Psoas muscle (tissue), 8 donors: ENCODE measurements around the gene NR5A1. TPM values are rescaled to one million over a fixed set of nuclear protein-coding genes. Genes with fewer than 3 reads are reported as not detected.

ENCODE experiments used
- ATAC-seq, 4 donors: fragments of 200-7000 bp; cut with Tn5 transposase; one replicate each; pipeline ENCODE4 v1.9.1; 2020; ENCODE audit warnings: moderate library complexity in 3 of 4, mild to moderate bottlenecking in 2 of 4
- DNase-seq, 2 donors: peaks; one replicate each; pipeline ENCODE4 v3.0.0-alpha.2; 2020
- H3K27ac ChIP-seq: fragments of 200-600 bp; one replicate; pipeline ENCODE4 v1.8.0; 2022
- H3K27me3 ChIP-seq, 3 donors: fragments of 200-600 bp in 1 of 3; one replicate each; pipeline versions ENCODE4 v1.6.1 to v1.8.0; 2013 to 2022; ENCODE audit warnings: low read length in 2 of 3, mild to moderate bottlenecking in 2 of 3, moderate library complexity in 1 of 3; ENCODE audit not compliant: insufficient read depth in 3 of 3
- H3K36me3 ChIP-seq, 2 donors: fragments of 200-600 bp in 1 of 2; one replicate each; pipeline versions ENCODE4 v1.6.1 to v1.8.0; 2013 to 2022; ENCODE audit warnings: low read depth in 1 of 2, mild to moderate bottlenecking in 1 of 2, moderate library complexity in 1 of 2; ENCODE audit not compliant: insufficient read depth in 1 of 2
- H3K4me1 ChIP-seq: fragments of 200-600 bp; one replicate; pipeline ENCODE4 v1.8.0; 2022
- H3K4me3 ChIP-seq: fragments of 200-600 bp; one replicate; pipeline ENCODE4 v1.8.0; 2022; ENCODE audit warnings: mild to moderate bottlenecking
- H3K9me3 ChIP-seq: fragments of 200-600 bp; one replicate; pipeline ENCODE4 v1.8.0; 2022
- CTCF ChIP-seq: fragments of 200-600 bp; IDR thresholded peaks from one replicate; pipeline ENCODE4 v1.8.0; 2022; ENCODE audit warnings: antibody characterized with exemption
- WGBS, 3 donors: extraction: QIAGEN DNeasy Blood & Tissue Kit; methylation state at CpG; one replicate each; pipeline versions ENCODE4 v1.1.6 to v1.1.7; 2013; 5-methylcytosine and 5-hydroxymethylcytosine counted together
- intact Hi-C, 2 donors: fragments of 100-400 bp; cut with DNase I; formaldehyde crosslinking; loops; one replicate each; pipeline versions ENCODE4 v1.11.0 to v1.14.2; 2022
- polyA plus RNA-seq, 3 donors: library from polyadenylated mRNA; stranded (reverse); fragments of 200-250 nt; gene quantifications; one replicate each; pipeline ENCODE4 v1.2.3, GENCODE V29; 2013
- total RNA-seq, 4 donors: library from RNA; stranded (reverse); fragmentation: NEBNext Ultra II Directional in 2 of 4; extraction: Animal tissue kit (Norgen Biotek cat#: 25700) in 2 of 4; gene quantifications; one replicate each; pipeline versions ENCODE4 v1.2.1 to v1.2.4, GENCODE V29; 2021 to 2023
- donor health status: healthy with polysubstance abuse.
- donor health status: DM: no; HTN: no; CAD: no; lungs with moderate emphysema.
- donor health status: Bipolar disorder and iron deficiency.
- donor health status: healthy.
- donor health status: DM: yes; HTN: yes; CAD: no.
- donor health status: DM: no; HTN: no; CAD: no.
- donor health status: DM: no; HTN: no; CAD: no.
- donor health status: DM: yes; HTN: yes; CAD: no.

Gene NR5A1
- total and polyA plus RNA-seq, 7 donors = 0.01 to 0.75 (median 0.35) TPM; not detected in 3

- Histone ChIP-seq H3K27me3 (peaks cover 0 to 5% (median 2%) of the 10 kb centered on the region in 3 donors), H3K9me3 (no peaks in the 10 kb centered on the region), H3K4me3 (no peak overlapping the region), H3K36me3 (no peaks in the 10 kb centered on the region), H3K4me1 (no peaks in the 10 kb centered on the region), H3K27ac (no peak overlapping the region)
- ATAC-seq (no peak), DNase-seq (no peak)
- no peak for TF ChIP-seq CTCF
- intact Hi-C loops = no loop called here
- WGBS, 3 donors = 73 to 77% (median 76%) methylated on average over 3 of the region's 3 CpGs
Measured at GRCh38 chr9:124465736-124466135, 41.5 kb downstream of the NR5A1 start.

GRCh38 chr9:124462739-124463138 lies 44.5 kb downstream of the NR5A1 start:
- Histone ChIP-seq H3K4me1 (no peaks in the 10 kb centered on the region), H3K36me3 (no peaks in the 10 kb centered on the region), H3K27ac (no peak overlapping the region), H3K27me3 (peaks cover 0 to 5% (median 0%) of the 10 kb centered on the region in 3 donors), H3K4me3 (no peak overlapping the region), H3K9me3 (no peaks in the 10 kb centered on the region)
- intact Hi-C loops = no loop called here
- WGBS, 3 donors = 82 to 95% (median 88%) methylated on average over 1 of the region's 1 CpG
- ATAC-seq (no peak), DNase-seq (no peak)
- TF ChIP-seq CTCF = no peak

GRCh38 chr9:124458441-124458840 lies 48.8 kb downstream of the NR5A1 start:
- TF ChIP-seq CTCF = no peak
- Histone ChIP-seq H3K27me3 (peaks cover 0 to 9% (median 0%) of the 10 kb centered on the region in 3 donors), H3K4me1 (no peaks in the 10 kb centered on the region), H3K27ac (no peak overlapping the region), H3K4me3 (no peak overlapping the region), H3K36me3 (no peaks in the 10 kb centered on the region), H3K9me3 (no peaks in the 10 kb centered on the region)
- WGBS, 3 donors = 81 to 90% (median 83%) methylated on average over 9 of the region's 9 CpGs
- DNase-seq (no peak), ATAC-seq (no peak)
- intact Hi-C loops = no loop called here

- ATAC-seq (no peak), DNase-seq (no peak)
- intact Hi-C loops = no loop called here
- 70 to 72% (median 70%) methylated on average over 7 to 8 of the region's 8 CpGs for WGBS, 3 donors
- peaks cover 0 to 14% (median 3%) of the 10 kb centered on the region in 3 donors for H3K27me3 ChIP-seq
- no peak overlapping the region for H3K4me3 ChIP-seq
- no peak for TF ChIP-seq CTCF
- H3K27ac ChIP-seq = no peak overlapping the region
- H3K4me1 ChIP-seq = no peaks in the 10 kb centered on the region
- H3K9me3 ChIP-seq = no peaks in the 10 kb centered on the region
- no peaks in the 10 kb centered on the region for H3K36me3 ChIP-seq
Measured at GRCh38 chr9:124457887-124458431, 49.2 kb downstream of the NR5A1 start.
